ENCODE data around the gene GRM4.

The GRM4 gene

GRCh38 chr6:33989016-33989854, 156.7 kb downstream of the GRM4 start:
- DNase-seq, result peak; percentile 42

DNA sequence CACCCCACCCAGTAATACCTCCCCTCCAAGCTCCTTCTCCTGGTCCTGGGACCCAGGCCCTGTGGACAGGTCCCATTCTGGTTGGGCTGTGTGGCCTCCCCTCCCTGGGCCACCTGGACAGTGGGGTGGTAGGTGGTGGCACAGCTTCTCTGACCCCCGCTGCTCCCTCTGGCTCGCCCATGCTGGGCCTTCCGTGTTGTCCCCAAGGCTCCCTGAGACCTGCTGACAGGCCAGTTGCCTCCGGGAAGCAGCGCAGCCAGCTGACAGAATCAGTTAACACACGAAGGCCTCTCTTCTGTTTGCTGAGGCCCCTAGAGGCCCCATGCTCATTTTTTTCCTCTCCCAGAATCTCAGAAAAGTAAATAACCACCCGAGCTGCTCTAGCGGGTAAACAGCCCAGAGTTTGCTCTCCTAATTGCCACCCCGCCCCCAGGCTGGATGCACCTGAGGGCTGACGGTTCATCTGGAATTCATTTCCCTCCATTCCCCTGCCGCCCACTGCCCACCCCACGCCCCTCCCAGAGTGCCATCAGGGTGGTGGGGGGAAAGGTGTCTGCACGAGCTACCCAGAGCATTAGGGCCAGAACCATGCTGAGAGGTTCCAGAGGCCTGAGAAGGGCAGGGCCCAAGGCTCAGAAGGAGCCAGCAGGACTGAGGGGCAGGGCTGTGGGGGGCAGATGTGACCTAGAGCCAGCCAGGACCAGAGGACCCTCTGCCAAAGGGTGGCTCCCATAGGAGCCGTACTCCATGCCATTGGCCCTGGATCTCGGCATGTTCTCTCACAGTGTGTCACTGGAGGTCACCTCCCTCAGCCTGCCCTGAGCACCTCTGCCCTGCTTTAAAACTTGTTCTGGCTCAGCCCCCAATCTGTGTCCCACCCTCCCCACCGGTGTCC, 157.5 kb downstream of the GRM4 start:
- DNase-seq, result peak; percentile 51

GRCh38 chr6:33987531-33988021, 158.3 kb downstream of the GRM4 start:
- peak; percentile 36 for DNase-seq

- no peak for DNase-seq
These were observed 159.9 kb downstream of the GRM4 start for GRCh38 chr6:33985947-33986346.

- DNase-seq, result peak; percentile 47
These were observed 160.6 kb downstream of the GRM4 start for GRCh38 chr6:33985313-33985751.

DNA sequence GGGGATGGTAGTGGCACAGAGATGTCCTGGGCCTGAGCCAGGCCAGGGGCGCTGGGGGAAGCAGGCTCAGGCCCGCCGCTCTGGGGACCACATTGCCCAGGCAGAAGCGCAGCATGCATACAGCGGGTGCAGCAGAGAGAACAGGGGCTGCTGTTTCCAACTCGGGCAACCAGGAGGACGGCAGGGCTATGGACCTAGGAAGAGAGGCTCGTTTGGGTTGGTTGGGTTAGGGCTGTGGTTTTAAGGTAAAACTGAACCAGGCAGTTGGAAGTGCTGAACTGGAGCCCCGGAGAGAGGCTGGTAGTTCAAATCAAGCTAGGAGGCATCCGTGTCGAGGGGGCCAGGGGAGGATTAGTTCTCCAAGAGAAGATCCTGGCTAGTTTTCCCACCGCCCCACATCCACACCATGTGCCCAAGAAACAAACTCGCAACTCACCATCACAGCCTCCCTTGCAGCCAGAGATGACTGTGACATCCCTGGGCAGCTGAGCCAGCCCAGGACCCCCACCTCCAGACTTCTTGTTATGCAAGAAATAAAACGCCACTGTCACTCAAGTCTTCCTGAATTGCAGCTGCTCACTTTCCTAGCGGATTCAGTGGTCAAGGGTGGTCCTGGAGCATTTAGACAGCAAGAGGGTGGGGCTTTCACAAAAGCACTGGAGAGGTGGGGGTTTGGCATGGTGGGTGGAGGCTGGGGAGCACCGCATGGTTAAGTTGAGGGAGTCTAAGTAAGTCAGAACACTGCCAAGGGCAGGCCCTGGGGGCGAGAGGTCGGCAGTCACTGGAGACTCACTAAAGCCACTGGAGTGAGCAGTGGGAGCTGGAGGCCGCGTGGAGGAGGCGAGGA, 161.2 kb downstream of the GRM4 start:
- peak; percentile 17 for DNase-seq

GRCh38 chr6:33983721-33984465, 162.0 kb downstream of the GRM4 start:
- DNase-seq, result peak; percentile 41

DNA sequence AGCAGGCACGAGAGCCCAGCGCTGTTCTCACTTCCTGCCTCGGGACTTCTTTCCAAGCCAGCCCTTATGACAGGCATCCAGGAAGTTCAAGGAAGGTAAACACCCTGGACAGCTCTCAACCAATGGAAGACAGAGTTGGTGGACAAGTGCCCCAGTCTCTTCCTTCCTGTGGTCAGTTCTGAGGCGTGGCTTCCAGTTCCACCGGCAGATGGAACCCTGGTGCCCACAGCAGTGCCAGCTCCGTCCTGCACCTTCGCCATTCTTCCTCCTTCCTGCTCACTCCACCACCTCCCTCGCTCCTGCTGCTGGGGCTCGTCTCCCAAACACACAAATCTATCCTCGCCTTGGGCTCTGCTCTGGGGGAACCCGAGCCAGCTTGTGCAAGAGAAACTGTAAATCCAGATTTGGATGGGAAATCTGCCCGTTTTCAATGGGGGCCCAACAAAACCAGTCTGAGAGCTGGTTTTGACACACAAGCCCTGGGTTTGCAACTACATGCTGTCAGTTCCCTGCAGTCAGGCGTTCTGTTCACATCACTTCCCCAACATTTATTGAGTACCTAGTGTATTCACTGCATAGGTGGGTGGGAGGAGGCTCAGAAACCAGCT, 162.7 kb downstream of the GRM4 start:
- DNase-seq, result peak; percentile 60

DNA sequence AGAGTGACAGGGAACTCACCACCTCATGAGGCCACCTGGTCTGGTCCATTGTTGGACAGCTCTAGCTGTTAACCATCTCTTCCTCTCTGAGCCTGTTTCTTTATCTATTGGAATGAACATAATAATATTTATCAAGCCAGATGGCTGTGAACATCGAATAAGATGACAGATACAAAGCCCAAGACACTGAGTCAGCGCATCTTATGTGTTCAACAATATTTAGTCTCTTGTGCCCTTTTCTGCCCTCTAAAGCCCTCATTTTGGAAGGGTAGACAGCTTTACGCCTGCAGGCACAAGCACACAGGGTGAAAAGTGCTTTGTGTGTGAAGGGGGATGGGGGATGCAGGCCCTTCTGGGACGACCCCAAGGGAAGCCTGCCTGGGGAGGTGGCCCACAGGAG, 164.0 kb downstream of the GRM4 start:
- no peak for DNase-seq

DNA sequence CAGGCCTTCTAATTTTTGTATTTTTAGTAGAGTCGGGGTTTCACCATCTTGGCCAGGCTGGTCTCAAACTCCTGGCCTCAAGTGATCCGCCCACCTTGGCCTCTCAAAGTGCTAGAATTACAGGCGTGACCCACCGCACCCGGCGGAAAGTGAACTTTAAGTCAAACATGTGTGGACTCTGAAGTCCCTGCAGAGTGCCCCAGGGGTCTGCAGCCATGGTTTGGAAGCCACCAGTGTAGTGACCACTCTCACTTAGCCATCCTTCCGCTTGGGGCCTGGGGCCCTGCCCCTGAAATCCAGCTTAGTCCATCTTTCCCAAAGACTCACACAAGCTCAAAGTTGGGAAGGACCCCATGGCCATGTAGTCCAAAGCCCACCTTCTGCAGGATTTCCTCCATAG, 164.5 kb downstream of the GRM4 start:
- no peak for DNase-seq

GRCh38 chr6:33980176-33981175, 165.4 kb downstream of the GRM4 start:
- peak; percentile 43 for DNase-seq

- DNase-seq, result peak; percentile 30
These were observed 166.1 kb downstream of the GRM4 start for GRCh38 chr6:33979750-33980149.

DNA sequence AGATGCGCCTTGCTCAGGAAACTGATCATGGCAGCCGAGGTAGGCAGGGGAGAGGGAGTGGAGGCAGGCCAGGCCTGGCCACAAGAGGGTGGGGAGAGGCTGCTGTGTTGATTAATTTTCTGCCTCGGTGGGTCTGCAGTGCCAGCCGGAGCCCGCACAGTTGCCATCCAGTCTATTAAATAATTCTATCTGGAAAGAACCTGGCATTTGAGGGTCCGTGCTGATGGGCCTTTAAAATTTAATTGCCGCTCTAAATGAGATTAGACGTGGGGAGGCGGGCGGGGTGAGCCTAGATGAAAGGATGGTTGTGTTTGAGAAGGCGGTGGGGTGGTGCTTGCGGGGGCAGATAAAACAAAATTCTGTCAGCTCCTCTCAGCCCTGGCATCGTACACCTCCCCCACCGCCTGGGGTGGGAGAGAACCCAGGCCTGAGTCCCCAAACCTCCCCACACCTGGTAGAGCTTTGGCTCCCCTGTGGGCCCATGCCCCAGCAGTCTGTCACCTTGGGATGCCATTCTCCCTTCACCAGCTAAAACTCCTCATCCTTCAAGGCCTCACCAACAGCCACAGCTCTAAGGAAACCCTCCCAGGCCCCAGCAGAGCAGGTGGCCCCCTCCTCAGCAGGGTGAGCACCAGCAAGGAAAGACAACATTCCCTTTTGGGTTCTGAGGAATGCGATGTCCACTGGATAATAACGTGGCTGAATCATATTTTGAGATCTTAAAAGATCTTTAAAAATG, 167.3 kb downstream of the GRM4 start:
- no peak for DNase-seq

DNA sequence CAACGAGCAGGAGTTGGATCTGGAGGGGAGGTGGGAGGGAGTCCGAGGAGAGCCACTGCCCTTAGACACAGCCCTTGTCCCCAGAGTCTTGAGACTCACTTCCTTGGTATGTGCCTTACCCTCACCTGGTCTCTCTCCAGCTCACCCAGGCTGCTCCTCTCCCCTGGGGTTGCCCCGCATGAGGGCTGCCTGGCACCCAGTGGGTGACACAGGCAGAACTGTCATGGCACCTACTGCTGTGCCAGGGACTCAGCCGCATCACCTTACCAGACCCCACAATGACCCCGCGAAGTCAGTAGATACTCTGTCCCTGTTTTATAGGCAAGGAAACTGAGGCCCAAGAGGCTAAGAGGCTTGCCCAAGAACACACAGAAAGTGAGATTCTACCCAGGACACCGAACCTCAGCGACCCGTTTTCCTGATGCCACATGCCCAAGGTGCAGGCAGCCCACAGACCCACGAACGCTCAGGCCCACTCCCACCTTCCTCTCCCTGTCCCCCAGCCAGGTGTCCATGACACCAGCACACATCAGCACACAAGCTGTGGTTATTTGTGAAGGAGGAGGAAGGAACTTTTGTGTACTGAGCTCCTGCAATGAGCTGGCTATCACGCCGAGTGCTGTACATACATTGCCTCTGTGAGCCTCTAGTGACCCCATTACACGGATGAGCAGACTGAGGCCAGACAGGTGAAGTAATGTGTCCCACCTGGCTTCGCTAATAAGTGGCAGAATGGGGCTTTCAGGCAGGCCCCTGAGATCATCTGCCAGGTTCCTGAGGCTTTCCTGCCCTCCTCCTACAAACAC, 168.1 kb downstream of the GRM4 start:
- peak; percentile 33 for DNase-seq

- peak; percentile 47 for DNase-seq
These were observed 169.2 kb downstream of the GRM4 start for GRCh38 chr6:33976437-33977360.

- peak; percentile 55 for DNase-seq
These were observed 170.0 kb downstream of the GRM4 start for GRCh38 chr6:33975661-33976436.
